Measurements from ENCODE around the gene ADAM22.

Gene ADAM22

GRCh38 chr7:88090671-88091070 is 156.6 kb downstream of the ADAM22 start:
- H3K27ac ChIP-seq: no peak overlapping the region
- no peak for TF ChIP-seq ZFX (IDR thresholded peaks at IDR 0.05; ENCODE audit: borderline replicate concordance)
- TF ChIP-seq CTCF (IDR thresholded peaks at IDR 0.05): no peak

GRCh38 chr7:88091988-88092675 is 158.1 kb downstream of the ADAM22 start:
- TF ChIP-seq ZFX (IDR thresholded peaks at IDR 0.05; ENCODE audit: borderline replicate concordance) (no peak), CTCF (IDR thresholded peaks at IDR 0.05) (no peak)
- H3K27ac ChIP-seq: no peak overlapping the region

- H3K27ac ChIP-seq: no peak overlapping the region
- TF ChIP-seq CTCF (IDR thresholded peaks at IDR 0.05) (no peak), ZFX (IDR thresholded peaks at IDR 0.05; ENCODE audit: borderline replicate concordance) (no peak)
Observed at GRCh38 chr7:88092676-88092999, 158.6 kb downstream of the ADAM22 start.

- no peak for TF ChIP-seq ZFX (IDR thresholded peaks at IDR 0.05; ENCODE audit: borderline replicate concordance)
- no peak for TF ChIP-seq CTCF (IDR thresholded peaks at IDR 0.05)
- no peak overlapping the region for H3K27ac ChIP-seq
Observed at GRCh38 chr7:88101769-88102168, 167.7 kb downstream of the ADAM22 start.

GRCh38 chr7:88102675-88103074 is 168.6 kb downstream of the ADAM22 start:
- TF ChIP-seq ZFX (IDR thresholded peaks at IDR 0.05; ENCODE audit: borderline replicate concordance) (no peak), CTCF (IDR thresholded peaks at IDR 0.05) (no peak)

GRCh38 chr7:88104732-88105131 is 170.7 kb downstream of the ADAM22 start:
- TF ChIP-seq ZFX (IDR thresholded peaks at IDR 0.05; ENCODE audit: borderline replicate concordance) (no peak), CTCF (IDR thresholded peaks at IDR 0.05) (no peak)
- H3K27ac ChIP-seq: no peak overlapping the region

More at GRCh38 chr7:88102675-88103074, 168.6 kb downstream of the ADAM22 start:
- no peak overlapping the region for H3K27ac ChIP-seq

- H3K27ac ChIP-seq: no peak overlapping the region
- TF ChIP-seq ZFX (IDR thresholded peaks at IDR 0.05; ENCODE audit: borderline replicate concordance) (no peak), CTCF (IDR thresholded peaks at IDR 0.05) (no peak)
Observed at GRCh38 chr7:88105231-88105630, 171.2 kb downstream of the ADAM22 start.

All from 22Rv1 (cell line).